Measurements from ENCODE around the gene ZNF750.
A peak's percentile ranks its signal among the peaks of the same experiment; 100 is the strongest.

ZNF750 gene

DNA sequence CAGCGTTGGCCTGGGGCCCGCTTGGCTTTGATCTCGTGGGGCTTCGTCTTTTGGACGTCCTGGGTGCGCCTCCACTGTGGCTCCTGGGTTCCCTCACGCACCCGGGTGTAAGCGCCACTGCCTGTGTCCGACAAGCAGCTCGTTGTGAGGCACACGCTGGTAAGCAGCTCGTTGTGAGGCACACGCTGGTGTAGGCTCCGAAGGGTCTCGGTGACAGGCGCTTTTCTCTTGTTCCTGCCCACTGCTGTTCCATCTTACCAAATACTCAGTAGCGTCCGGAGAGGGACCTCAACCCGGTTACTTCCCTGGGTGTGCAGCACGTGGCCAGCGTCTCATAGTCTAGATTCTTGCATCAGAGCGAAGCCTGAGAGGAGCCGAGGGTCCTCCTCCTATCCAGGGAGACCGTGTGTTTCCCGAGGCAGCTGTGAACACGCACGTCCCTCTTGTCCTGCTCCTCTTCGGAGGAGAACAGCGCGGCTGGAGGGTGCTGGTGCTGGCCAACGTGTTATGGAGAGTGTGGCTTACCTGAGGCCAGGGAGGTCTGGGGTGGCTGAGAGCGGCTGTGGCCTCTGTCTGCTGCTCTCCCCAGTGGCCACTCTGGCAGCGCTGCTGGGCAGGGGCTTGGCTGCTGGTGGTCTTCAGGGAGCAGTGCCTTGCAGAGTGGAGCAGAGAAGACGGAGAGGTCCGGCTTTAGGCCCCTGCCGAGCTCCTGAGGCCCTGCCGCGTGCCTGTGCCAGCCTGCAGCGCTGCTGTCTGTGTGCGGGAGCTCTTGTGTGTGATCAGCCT, 32.1 kb upstream of the ZNF750 start:
- Histone ChIP-seq H3K4me3 (ENCODE audit: low read length) (peak overlapping the region; percentile 23; the same call in 1 of the 2 replicates), H3K27ac (ENCODE audit: low read length) (peak overlapping the region; percentile 67), H3K4me1 (ENCODE audit: low read length) (peaks cover 56% of the 10 kb centered on the region), H3K36me3 (replicated peaks; ENCODE audit: low read depth, low read length) (peaks cover 29% of the 10 kb centered on the region), H3K79me2 (ENCODE audit: low read length) (0 out of 2 replicates have a peak, but pooled peaks cover 4% of the 10 kb centered on the region), H3K9me3 (ENCODE audit: insufficient read depth, low read length) (no peaks in the 10 kb centered on the region), H2AFZ (ENCODE audit: low read depth, low read length) (no peak overlapping the region), H3K4me2 (ENCODE audit: low read length) (peak overlapping the region; percentile 57), H3K27me3 (ENCODE audit: low read depth, low read length) (peaks cover 4% of the 10 kb centered on the region), H3K9ac (ENCODE audit: low read length) (no peak overlapping the region), H4K20me1 (ENCODE audit: insufficient read depth, low read length) (peaks cover 68% of the 10 kb centered on the region)
- TF ChIP-seq, protein P1, sequence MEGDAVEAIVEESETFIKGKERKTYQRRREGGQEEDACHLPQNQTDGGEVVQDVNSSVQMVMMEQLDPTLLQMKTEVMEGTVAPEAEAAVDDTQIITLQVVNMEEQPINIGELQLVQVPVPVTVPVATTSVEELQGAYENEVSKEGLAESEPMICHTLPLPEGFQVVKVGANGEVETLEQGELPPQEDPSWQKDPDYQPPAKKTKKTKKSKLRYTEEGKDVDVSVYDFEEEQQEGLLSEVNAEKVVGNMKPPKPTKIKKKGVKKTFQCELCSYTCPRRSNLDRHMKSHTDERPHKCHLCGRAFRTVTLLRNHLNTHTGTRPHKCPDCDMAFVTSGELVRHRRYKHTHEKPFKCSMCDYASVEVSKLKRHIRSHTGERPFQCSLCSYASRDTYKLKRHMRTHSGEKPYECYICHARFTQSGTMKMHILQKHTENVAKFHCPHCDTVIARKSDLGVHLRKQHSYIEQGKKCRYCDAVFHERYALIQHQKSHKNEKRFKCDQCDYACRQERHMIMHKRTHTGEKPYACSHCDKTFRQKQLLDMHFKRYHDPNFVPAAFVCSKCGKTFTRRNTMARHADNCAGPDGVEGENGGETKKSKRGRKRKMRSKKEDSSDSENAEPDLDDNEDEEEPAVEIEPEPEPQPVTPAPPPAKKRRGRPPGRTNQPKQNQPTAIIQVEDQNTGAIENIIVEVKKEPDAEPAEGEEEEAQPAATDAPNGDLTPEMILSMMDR (IDR thresholded peaks at IDR 0.05; ENCODE audit: low read depth, low read length), result peak; percentile 3; the same call in 1 of the 2 replicates
- no peak for TF ChIP-seq EZH2phosphoT487 (IDR thresholded peaks at IDR 0.05; ENCODE audit: low read depth)

DNA sequence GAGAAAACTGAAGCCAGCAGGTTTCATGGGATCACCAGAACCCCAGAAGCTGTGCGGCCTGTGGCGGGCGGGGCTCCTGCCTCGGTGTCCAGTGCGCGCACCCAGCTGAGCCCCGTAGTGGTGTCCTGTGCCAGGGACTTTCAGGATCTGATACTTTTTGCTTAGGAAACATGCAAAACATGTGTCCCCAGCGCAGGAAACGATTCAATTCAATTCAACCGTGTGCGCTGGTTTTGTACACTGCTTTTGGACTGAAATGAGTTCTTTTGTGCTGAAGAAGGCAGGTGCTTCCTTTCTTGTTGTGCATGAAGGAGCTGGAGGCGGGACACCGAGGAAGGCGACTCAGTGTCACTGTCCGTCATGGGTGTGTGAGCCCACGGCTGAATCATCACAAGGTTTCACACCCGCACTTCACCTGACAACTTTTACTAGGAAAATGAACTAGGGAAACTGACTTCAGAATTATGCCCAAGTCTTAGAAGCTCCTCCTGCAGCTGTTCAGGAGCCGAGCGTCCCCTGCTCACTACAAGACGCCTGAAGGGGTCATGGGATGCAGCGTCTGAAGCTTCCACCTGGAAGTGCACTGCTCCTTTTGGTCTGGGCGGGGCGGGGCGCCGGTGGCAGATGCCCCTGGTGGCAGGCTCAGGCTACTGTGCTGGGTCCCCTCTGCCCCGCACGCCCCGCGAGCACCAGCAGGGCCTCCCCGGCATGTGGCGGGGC, 31.4 kb upstream of the ZNF750 start:
- H3K4me3 ChIP-seq (ENCODE audit: low read length), result peak overlapping the region; percentile 23; the same call in 1 of the 2 replicates
- H4K20me1 ChIP-seq (ENCODE audit: insufficient read depth, low read length), result peaks cover 76% of the 10 kb centered on the region
- TF ChIP-seq EZH2phosphoT487 (IDR thresholded peaks at IDR 0.05; ENCODE audit: low read depth), result no peak
- TF ChIP-seq, protein P1 (IDR thresholded peaks at IDR 0.05; ENCODE audit: low read depth, low read length), result peak; percentile 34
- peak overlapping the region; percentile 67 for H3K27ac ChIP-seq (ENCODE audit: low read length)
- no peaks in the 10 kb centered on the region for H3K9me3 ChIP-seq (ENCODE audit: insufficient read depth, low read length)
- H3K27me3 ChIP-seq (ENCODE audit: low read depth, low read length), result peaks cover 11% of the 10 kb centered on the region
- no peak overlapping the region; the same call in 1 of the 2 replicates for H3K9ac ChIP-seq (ENCODE audit: low read length)
- peaks cover 60% of the 10 kb centered on the region for H3K4me1 ChIP-seq (ENCODE audit: low read length)
- peaks cover 33% of the 10 kb centered on the region for H3K36me3 ChIP-seq (replicated peaks; ENCODE audit: low read depth, low read length)
- peak overlapping the region; percentile 57 for H3K4me2 ChIP-seq (ENCODE audit: low read length)
- 0 out of 2 replicates have a peak, but pooled peaks cover 4% of the 10 kb centered on the region for H3K79me2 ChIP-seq (ENCODE audit: low read length)
- H2AFZ ChIP-seq (ENCODE audit: low read depth, low read length), result no peak overlapping the region

- TF ChIP-seq, protein P1 (IDR thresholded peaks at IDR 0.05; ENCODE audit: low read depth, low read length), result no peak
- no peak for TF ChIP-seq EZH2phosphoT487 (IDR thresholded peaks at IDR 0.05; ENCODE audit: low read depth)
- H3K4me1 ChIP-seq (ENCODE audit: low read length), result peaks cover 67% of the 10 kb centered on the region
- H3K36me3 ChIP-seq (replicated peaks; ENCODE audit: low read depth, low read length), result peaks cover 33% of the 10 kb centered on the region
- peaks cover 18% of the 10 kb centered on the region for H3K27me3 ChIP-seq (ENCODE audit: low read depth, low read length)
- peaks cover 82% of the 10 kb centered on the region for H4K20me1 ChIP-seq (ENCODE audit: insufficient read depth, low read length)
- 0 out of 2 replicates have a peak, but pooled peaks cover 5% of the 10 kb centered on the region for H3K79me2 ChIP-seq (ENCODE audit: low read length)
- peak overlapping the region; percentile 57 for H3K4me2 ChIP-seq (ENCODE audit: low read length)
- H3K9ac ChIP-seq (ENCODE audit: low read length), result no peak overlapping the region; the same call in 1 of the 2 replicates
- 0 out of 2 replicates have a peak overlapping the region, but pooled peaks have one; percentile 23 for H3K4me3 ChIP-seq (ENCODE audit: low read length)
- H3K27ac ChIP-seq (ENCODE audit: low read length), result peak overlapping the region; percentile 67
- no peak overlapping the region for H2AFZ ChIP-seq (ENCODE audit: low read depth, low read length)
- no peaks in the 10 kb centered on the region for H3K9me3 ChIP-seq (ENCODE audit: insufficient read depth, low read length)
Measured at GRCh38 chr17:82870541-82870940, 30.7 kb upstream of the ZNF750 start.

DNA sequence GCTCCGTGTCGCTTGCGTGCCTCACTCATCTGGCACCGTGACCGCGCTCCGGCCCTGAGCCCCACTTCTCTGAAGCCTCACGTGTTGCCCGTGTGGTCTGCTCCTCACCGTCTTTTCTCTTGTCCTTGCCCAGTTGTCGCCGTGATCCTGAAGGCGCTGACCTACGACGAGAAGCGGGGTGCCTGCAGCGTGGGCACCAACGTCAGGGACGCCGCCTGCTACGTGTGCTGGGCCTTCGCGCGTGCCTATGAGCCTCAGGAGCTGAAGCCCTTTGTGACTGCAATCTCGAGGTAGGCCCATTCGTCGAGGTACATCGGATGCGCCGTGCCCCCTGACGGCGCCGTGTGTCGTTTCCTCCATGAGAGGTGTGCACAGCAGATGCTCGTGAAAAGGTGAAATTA, 30.3 kb upstream of the ZNF750 start:
- Histone ChIP-seq H3K4me2 (ENCODE audit: low read length) (no peak overlapping the region), H3K4me3 (ENCODE audit: low read length) (no peak overlapping the region), H3K4me1 (ENCODE audit: low read length) (peaks cover 71% of the 10 kb centered on the region), H3K27ac (ENCODE audit: low read length) (no peak overlapping the region), H3K79me2 (ENCODE audit: low read length) (peaks cover 10% of the 10 kb centered on the region; the same call in 1 of the 2 replicates), H3K36me3 (replicated peaks; ENCODE audit: low read depth, low read length) (peaks cover 33% of the 10 kb centered on the region), H3K9me3 (ENCODE audit: insufficient read depth, low read length) (no peaks in the 10 kb centered on the region), H2AFZ (ENCODE audit: low read depth, low read length) (no peak overlapping the region), H3K9ac (ENCODE audit: low read length) (no peak overlapping the region), H4K20me1 (ENCODE audit: insufficient read depth, low read length) (peaks cover 87% of the 10 kb centered on the region), H3K27me3 (ENCODE audit: low read depth, low read length) (peaks cover 23% of the 10 kb centered on the region)
- no peak for TF ChIP-seq EZH2phosphoT487 (IDR thresholded peaks at IDR 0.05; ENCODE audit: low read depth)
- TF ChIP-seq, protein P1 (IDR thresholded peaks at IDR 0.05; ENCODE audit: low read depth, low read length), result no peak
